ENCODE data around the gene C4orf54.

DNA sequence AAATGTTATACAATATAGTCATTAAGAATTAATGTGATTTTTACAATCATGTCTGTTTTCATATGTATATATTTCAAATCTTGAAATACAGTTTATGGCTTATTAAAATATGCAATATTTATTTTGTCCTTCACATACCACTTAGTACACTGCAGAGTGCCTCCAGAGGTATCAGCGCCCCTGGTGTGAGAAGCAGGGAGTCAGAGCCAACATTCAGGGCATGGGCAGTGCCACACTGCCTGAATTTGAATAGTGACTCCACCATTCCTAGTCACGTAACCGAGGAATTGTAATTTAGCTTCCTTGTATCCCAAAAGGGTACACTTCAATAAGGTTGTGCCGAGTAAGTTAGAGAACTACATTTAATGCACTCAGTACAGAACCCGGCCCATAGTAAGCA lies 4.3 kb upstream of the C4orf54 start:
- TF ChIP-seq LARP7 (IDR thresholded peaks at IDR 0.05) (no peak), MXI1 (IDR thresholded peaks at IDR 0.05; ENCODE audit: low read depth, low read length) (no peak), DPF2 (IDR thresholded peaks at IDR 0.05) (no peak), STAT1 (conservative IDR thresholded peaks at IDR 0.05) (no peak)
